PC-3 (cell line): ENCODE measurements around the gene LGALSL. TPM values are rescaled to one million over a fixed set of nuclear protein-coding genes. Genes with fewer than 3 reads are reported as not detected.

Source experiments
- ATAC-seq: fragments of 200-7000 bp; cut with Tn5 transposase; 2 replicates; pipeline ENCODE4 v1.9.1; 2020; ENCODE audit warnings: mild to moderate bottlenecking, moderate library complexity
- BruUV-seq: library from RNA; stranded (reverse); fragments of 400-500 nt; replicated peaks from 2 replicates; lab custom pipeline; 2021; lab: Mats Ljungman, UMichigan
- CTCF ChIA-PET: fragments of 300-600 bp; sonication (Branson Sonifier 250); formaldehyde crosslinking; loops from one replicate; lab custom pipeline; 2022; ENCODE audit warnings: antibody characterized with exemption; lab: Charles Lee
- POLR2A ChIA-PET: fragments of 300-600 bp; sonication (Branson Sonifier 250); formaldehyde crosslinking; loops from one replicate; lab custom pipeline; 2022; ENCODE audit warnings: antibody characterized with exemption; ENCODE audit not compliant: unreplicated experiment; lab: Charles Lee
- DNase-seq: peaks from one replicate; pipeline ENCODE4 v3.0.0-alpha.2; 2015
- H2AFZ ChIP-seq: fragments of 300-600 bp; sonication (generic); 2 replicates; pipeline ENCODE4 v1.6.0; 2016; ENCODE audit warnings: antibody characterized with exemption, low read length
- H3F3A ChIP-seq: fragments of 300-600 bp; sonication (generic); one replicate; pipeline ENCODE4 v1.6.0; 2017; ENCODE audit warnings: antibody characterized with exemption, low read length, control low read depth, mild to moderate bottlenecking; ENCODE audit not compliant: unreplicated experiment
- H3K27ac ChIP-seq: fragments of 300-600 bp; sonication (generic); 2 replicates; pipeline ENCODE4 v1.5.1; 2016; ENCODE audit warnings: mild to moderate bottlenecking, low read length
- H3K27me3 ChIP-seq: fragments of 300-600 bp; sonication (generic); 2 replicates; pipeline ENCODE4 v1.6.1; 2016; ENCODE audit warnings: low read length, mixed read lengths
- H3K36me3 ChIP-seq: fragments of 300-600 bp; sonication (generic); 2 replicates; pipeline ENCODE4 v1.6.1; 2016; ENCODE audit warnings: low read depth, mixed run types, low read length, mixed read lengths
- H3K4me1 ChIP-seq: fragments of 300-600 bp; sonication (generic); 2 replicates; pipeline ENCODE4 v1.5.1; 2016; ENCODE audit warnings: low read length; ENCODE audit not compliant: insufficient read depth
- H3K4me2 ChIP-seq: fragments of 300-600 bp; sonication (generic); 2 replicates; pipeline ENCODE4 v1.6.0; 2016; ENCODE audit warnings: low read length
- H3K4me3 ChIP-seq: fragments of 300-600 bp; sonication (generic); 2 replicates; pipeline ENCODE4 v1.5.1; 2016; ENCODE audit warnings: mild to moderate bottlenecking, low read length, mixed read lengths
- H3K79me2 ChIP-seq: fragments of 300-600 bp; sonication (generic); 2 replicates; pipeline ENCODE4 v1.6.1; 2017; ENCODE audit warnings: low read length, mixed read lengths
- H3K9ac ChIP-seq: fragments of 300-600 bp; sonication (generic); 2 replicates; pipeline ENCODE4 v1.6.0; 2016; ENCODE audit warnings: mild to moderate bottlenecking, low read length
- H3K9me2 ChIP-seq: fragments of 300-600 bp; sonication (generic); replicated peaks from 2 replicates; pipeline ENCODE4 v1.6.1; 2016; ENCODE audit warnings: mixed run types, low read length, mixed read lengths
- H3K9me3 ChIP-seq: fragments of 300-600 bp; sonication (generic); 2 replicates; pipeline ENCODE4 v1.6.1; 2016; ENCODE audit warnings: low read length, mixed read lengths
- H4K20me1 ChIP-seq: fragments of 300-600 bp; sonication (generic); 2 replicates; pipeline ENCODE4 v1.6.1; 2016; ENCODE audit warnings: low read length, mixed read lengths
- CTCF ChIP-seq: fragments of 300-600 bp; sonication (generic); conservative IDR thresholded peaks from 2 replicates; pipeline ENCODE4 v1.5.1; 2017; ENCODE audit warnings: antibody characterized with exemption, low read depth, mild to moderate bottlenecking, low read length
- EZH2 ChIP-seq: fragments of 300-600 bp; sonication (generic); IDR thresholded peaks from one replicate; pipeline ENCODE4 v1.6.1; 2017; ENCODE audit warnings: antibody characterized with exemption, mild to moderate bottlenecking, low read length; ENCODE audit not compliant: unreplicated experiment
- EZH2phosphoT487 ChIP-seq: fragments of 300-600 bp; sonication (generic); IDR thresholded peaks from 2 replicates; pipeline ENCODE4 v1.6.1; 2018; ENCODE audit warnings: mild to moderate bottlenecking, antibody characterized with exemption, low read length, borderline replicate concordance
- intact Hi-C: fragments of 100-400 bp; cut with micrococcal nuclease; formaldehyde crosslinking; loops from 2 replicates; pipeline ENCODE4 v1.9.0; 2023
- total RNA-seq: library from RNA; depleted of rRNA; stranded (reverse); fragments of >200 nt; gene quantifications from 2 replicates; pipeline ENCODE4 v1.2.3, GENCODE V29; 2014

The LGALSL gene
- total RNA-seq, 1 experiment from 2014 or later = 16.0 TPM

- TF ChIP-seq EZH2phosphoT487 (no peak), EZH2 (no peak), CTCF (no peak)
- Histone ChIP-seq H3K4me2 (no peak overlapping the region), H3K4me1 (peaks cover 11% of the 10 kb centered on the region; the same call in 1 of the 2 replicates), H4K20me1 (no peaks in the 10 kb centered on the region), H3K9ac (no peak overlapping the region), H3K9me2 (no peaks in the 10 kb centered on the region), H3K9me3 (no peaks in the 10 kb centered on the region), H3K36me3 (no peaks in the 10 kb centered on the region), H3K4me3 (no peak overlapping the region), H3K27ac (no peak overlapping the region), H3K27me3 (no peaks in the 10 kb centered on the region), H3F3A (no peaks in the 10 kb centered on the region), H2AFZ (no peak overlapping the region), H3K79me2 (no peaks in the 10 kb centered on the region)
- ChIA-PET CTCF (no interaction called here), POLR2A (no interaction called here)
- no peak for DNase-seq
- ATAC-seq = no peak
- no TSS peak for BruUV-seq
- intact Hi-C loops = no loop called here
Observed at GRCh38 chr2:64417624-64418023, 36.3 kb upstream of the LGALSL start.

GRCh38 chr2:64419596-64420165, 34.3 kb upstream of the LGALSL start:
- DNase-seq (no peak), ATAC-seq (no peak)
- H3K27ac ChIP-seq = no peak overlapping the region
- no peak overlapping the region for H3K9ac ChIP-seq
- H3K79me2 ChIP-seq = no peaks in the 10 kb centered on the region
- no peak overlapping the region for H3K4me2 ChIP-seq
- TF ChIP-seq CTCF (no peak), EZH2phosphoT487 (no peak), EZH2 (no peak)
- peaks cover 11% of the 10 kb centered on the region; the same call in 1 of the 2 replicates for H3K4me1 ChIP-seq
- ChIA-PET CTCF (no interaction called here), POLR2A (no interaction called here)
- no peaks in the 10 kb centered on the region for H3K36me3 ChIP-seq
- no peaks in the 10 kb centered on the region for H3K9me3 ChIP-seq
- no peaks in the 10 kb centered on the region for H3K9me2 ChIP-seq
- H2AFZ ChIP-seq = no peak overlapping the region
- intact Hi-C loops = no loop called here
- no peaks in the 10 kb centered on the region for H4K20me1 ChIP-seq
- no peaks in the 10 kb centered on the region for H3F3A ChIP-seq
- no peak overlapping the region for H3K4me3 ChIP-seq
- H3K27me3 ChIP-seq = no peaks in the 10 kb centered on the region
- no TSS peak for BruUV-seq

- Histone ChIP-seq H3K36me3 (no peaks in the 10 kb centered on the region), H3K9me3 (no peaks in the 10 kb centered on the region), H3F3A (no peaks in the 10 kb centered on the region), H4K20me1 (no peaks in the 10 kb centered on the region), H3K4me3 (no peak overlapping the region), H3K4me1 (peaks cover 7% of the 10 kb centered on the region; the same call in 1 of the 2 replicates), H3K4me2 (no peak overlapping the region), H3K9ac (no peak overlapping the region), H3K9me2 (no peaks in the 10 kb centered on the region), H3K79me2 (no peaks in the 10 kb centered on the region), H3K27ac (no peak overlapping the region), H2AFZ (no peak overlapping the region), H3K27me3 (no peaks in the 10 kb centered on the region)
- CTCF ChIA-PET = no interaction called here
- ATAC-seq (no peak), DNase-seq (no peak)
- POLR2A ChIA-PET = no interaction called here
- no TSS peak for BruUV-seq
- TF ChIP-seq EZH2 (no peak), EZH2phosphoT487 (no peak), CTCF (no peak)
- intact Hi-C loops = no loop called here
Observed at GRCh38 chr2:64420677-64421076, 33.3 kb upstream of the LGALSL start.
